GM12873 (cell line): ENCODE measurements around the gene PLN.

ENCODE experiments used
- CTCF ChIP-seq: IDR thresholded peaks from 2 replicates; pipeline ENCODE4 v1.5.1; 2012; ENCODE audit warnings: low read depth, mild to moderate bottlenecking, moderate library complexity, low read length, control low read depth; ENCODE audit not compliant: insufficient read depth; ENCODE audit errors: missing control alignments

The PLN gene

DNA sequence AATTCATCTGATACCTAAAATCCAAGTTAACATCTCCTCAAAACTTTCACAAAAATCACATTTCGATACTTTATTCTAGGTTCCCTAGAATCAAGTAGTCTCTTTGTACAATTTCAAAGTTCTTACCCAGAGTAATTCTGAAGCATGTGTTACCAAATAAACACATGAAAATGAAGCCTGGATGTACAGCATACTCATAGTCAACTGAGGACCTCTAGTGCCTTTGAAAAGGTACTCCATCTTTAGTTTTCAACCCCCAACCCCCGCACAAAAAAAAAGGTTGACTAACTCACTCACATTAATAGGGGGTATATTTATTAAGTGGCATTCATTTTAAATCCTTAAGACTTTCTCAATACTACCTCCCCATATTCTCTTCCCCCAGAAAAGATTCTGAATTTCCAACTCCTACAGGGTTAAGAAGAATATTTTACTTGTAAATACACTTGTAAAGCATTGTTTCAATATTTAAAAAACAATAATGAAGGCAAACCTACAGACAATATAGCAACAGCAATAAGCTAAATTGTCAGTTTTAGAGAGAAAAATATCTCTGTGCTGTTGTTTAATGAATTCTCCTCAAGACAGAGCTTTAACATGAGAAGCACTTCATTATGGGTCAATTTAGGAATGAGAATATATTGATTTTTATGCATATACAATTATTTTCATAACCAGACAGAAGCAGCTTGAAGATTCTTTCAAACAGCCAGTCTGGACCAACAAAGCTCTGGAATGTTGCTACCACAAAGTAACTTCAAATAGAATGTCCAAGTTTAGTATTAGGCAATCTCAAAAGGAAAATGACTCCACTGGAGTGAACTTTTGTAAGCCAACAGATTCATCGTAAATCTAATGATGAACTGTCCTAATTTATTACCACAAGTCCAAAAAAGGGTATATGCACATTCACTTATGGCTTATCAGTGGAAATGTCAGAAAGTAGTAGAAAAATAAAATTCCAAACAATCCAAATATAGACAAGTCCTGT is 3.3 kb downstream of the PLN start:
- peak; percentile 63 for TF ChIP-seq CTCF

DNA sequence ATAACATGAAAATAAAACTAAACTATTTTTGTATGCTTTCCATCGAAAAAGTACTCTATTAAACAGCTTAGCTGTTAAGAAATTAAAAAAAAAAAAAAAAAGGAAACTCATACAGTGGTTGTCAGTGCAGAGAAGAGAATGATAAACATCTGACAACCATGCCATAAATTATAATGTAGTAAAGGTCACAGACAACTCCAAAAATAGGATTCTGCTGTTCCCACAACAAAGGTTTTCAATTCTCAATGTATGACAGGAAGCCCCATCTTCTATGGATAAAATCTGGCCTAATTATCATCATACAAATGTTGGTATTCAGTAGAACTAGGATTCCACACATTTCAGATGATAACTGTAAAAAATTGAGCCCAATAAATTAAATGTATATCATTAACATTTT is 5.0 kb downstream of the PLN start:
- TF ChIP-seq CTCF: no peak

DNA sequence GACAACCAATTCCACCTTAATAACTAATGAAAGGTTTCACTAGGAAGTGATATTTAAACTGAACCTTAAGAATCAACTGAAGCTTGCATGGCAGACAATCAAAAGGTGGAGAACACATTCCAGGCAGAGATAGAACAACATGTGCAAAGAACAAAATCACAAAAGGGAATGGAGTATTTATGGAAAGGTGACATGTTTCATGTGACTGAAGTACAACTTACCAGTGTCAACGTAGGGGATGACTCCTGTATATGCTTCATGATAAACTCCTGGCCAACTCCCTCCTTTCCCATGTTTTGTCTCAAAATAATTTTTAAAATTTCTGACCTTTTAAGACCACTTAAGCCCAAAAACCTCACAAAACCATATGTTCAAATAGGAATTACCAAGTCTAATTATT is 6.6 kb downstream of the PLN start:
- no peak for TF ChIP-seq CTCF

DNA sequence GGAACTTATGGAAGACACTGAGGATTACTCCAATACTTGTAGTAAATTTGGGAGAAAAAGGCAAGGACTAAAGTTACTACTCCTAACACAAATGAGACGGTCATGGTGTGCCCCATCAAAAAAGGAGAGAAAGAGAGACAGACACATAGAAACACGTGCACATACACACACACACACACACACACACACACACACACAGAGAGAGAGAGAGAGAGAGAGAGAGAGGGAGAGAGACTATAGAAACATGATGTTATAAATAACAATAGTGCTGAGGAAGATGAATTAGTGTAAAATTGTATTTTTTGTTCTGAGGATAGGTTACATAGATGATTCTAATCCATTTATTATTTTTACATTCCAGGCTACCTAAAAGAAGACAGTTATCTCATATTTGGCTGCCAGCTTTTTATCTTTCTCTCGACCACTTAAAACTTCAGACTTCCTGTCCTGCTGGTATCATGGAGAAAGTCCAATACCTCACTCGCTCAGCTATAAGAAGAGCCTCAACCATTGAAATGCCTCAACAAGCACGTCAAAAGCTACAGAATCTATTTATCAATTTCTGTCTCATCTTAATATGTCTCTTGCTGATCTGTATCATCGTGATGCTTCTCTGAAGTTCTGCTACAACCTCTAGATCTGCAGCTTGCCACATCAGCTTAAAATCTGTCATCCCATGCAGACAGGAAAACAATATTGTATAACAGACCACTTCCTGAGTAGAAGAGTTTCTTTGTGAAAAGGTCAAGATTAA is 10.5 kb downstream of the PLN start:
- TF ChIP-seq CTCF: no peak

DNA sequence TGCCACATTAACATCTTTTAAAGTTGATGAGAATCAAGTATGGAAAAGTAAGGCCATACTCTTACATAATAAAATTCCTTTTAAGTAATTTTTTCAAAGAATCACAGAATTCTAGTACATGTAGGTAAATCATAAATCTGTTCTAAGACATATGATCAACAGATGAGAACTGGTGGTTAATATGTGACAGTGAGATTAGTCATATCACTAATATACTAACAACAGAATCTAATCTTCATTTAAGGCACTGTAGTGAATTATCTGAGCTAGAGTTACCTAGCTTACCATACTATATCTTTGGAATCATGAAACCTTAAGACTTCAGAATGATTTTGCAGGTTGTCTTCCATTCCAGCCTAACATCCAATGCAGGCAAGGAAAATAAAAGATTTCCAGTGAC is 11.6 kb downstream of the PLN start:
- no peak for TF ChIP-seq CTCF

- TF ChIP-seq CTCF: no peak
Observed at GRCh38 chr6:118562248-118562647, 14.2 kb downstream of the PLN start.

DNA sequence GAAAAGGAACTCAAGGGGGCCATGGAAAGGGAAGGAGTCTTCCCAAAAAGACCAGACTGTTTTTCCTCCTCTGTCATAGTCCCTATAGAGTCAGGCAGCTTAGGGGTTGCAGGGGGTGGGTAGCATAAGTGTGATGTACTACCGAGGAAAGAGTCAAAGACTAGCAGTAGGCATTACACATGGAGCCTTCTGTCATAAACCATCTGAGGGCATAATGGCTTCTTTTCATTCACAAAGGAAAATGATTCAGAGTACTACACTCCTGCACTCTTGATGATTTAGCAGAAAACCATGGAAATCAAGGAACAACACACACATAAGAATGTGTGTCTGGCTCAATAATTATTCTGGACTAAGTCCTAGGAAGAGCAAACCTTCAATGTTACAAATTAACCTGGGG is 14.9 kb downstream of the PLN start:
- TF ChIP-seq CTCF: no peak
